HG03196 (cell line): ENCODE data around the gene DMRT1.
"Not testable (repeated sequence)": the region's sequence is repeated elsewhere in the genome, so short reads cannot be mapped to it uniquely, and the experiment has no call there.

Experiments used
- ATAC-seq: cut with Tn5 transposase; IDR thresholded peaks from one replicate; pipeline ENCODE4 v1.9.1; 2021; ENCODE audit not compliant: unreplicated experiment

Gene DMRT1

GRCh38 chr9:859251-859650, 17.8 kb downstream of the DMRT1 start:
- ATAC-seq, result peak; percentile 99

DNA sequence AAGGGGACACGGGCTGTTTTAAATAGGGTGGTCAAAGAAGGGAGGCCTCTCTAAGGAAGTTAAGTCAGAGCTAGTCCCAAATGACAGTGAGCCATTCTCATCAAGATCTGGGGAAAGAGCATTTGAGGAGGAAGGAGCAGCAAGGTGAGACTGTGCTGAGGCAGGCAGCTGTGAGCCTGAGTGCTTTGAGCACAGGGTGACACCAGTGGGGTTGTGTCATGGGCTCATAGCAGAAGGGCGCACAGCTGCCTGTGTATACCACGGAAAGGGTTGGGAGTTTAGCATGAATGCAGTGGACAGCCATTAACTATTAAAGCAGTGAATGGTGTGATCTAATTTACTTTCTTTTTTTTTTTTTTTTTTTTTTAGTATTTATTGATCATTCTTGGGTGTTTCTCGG, 19.2 kb downstream of the DMRT1 start:
- no peak for ATAC-seq

DNA sequence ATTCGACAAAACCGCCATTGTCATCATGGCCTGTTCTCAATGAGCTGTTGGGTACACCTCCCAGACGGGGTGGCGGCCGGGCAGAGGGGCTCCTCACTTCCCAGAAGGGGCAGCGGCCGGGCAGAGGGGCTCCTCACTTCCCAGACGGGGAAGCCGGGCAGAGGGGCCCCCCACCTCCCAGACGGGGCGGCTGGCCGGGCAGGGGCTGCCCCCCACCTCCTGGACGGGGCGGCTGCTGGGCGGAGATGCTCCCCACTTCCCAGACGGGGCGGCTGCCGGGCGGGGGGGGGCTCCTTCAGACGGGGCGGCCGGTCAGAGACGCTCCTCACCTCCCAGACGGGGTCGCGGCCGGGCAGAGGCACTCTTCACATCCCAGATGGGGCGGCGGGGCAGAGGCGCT, 20.0 kb downstream of the DMRT1 start:
- ATAC-seq, result not testable (repeated sequence)

DNA sequence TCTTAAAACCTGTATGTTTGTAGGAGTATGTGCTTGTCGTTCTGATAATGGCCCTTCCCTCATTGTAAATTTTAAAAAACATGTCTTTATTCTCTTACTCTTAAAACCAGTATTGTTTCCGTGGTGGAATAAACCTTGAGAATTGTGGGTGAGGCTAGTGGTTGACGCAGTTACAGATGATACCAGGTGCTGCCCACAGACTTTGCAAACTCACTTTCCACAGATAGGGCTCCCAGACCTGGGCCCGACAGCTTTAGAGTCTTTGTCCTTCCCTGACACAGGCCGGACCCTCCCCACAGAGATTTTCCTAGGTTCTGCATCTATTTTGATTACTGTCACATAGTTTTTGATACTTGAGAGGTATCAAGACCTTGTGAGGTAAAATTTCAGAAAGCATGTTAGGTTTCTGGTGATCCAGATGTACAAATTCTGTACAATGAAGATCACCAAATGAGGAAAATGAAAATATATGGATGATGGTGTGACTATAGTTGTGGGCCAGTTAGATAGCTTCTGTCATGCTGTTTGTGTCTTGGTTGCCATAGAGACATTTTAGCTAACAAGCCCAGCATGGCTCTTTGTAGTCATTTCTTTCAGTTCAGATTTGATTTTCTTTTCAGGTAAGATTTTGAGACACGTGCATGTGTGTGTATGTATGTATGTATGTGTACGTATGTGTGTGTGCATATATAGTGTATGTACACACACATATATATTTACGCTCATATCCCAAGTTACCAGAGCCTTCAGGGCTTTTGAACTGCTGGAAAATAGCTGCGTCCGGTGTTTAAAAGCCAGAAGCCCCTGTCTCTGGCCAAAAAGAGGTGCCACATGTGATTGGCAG, 33.8 kb downstream of the DMRT1 start:
- ATAC-seq, result no peak

GRCh38 chr9:876425-876824, 34.9 kb downstream of the DMRT1 start:
- no peak for ATAC-seq

DNA sequence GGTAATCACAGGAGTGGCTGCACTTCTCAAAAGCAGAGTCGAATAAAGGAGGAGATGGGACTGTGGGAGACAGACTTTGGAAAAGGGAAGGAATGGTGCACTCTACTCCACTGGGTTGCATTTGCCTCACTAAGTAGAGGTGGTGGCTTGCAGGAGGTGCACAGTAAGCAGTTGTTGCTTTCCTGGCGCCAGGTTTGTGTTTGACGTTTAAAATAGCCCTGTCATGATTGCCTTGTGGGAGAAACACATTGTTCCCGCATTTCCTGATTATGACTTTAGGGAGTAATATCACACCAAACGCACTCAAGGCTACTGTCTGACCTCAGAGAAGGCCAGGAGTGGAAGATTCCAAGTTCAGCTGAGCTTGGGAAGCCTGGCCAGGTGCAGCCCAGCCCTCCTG, 36.7 kb downstream of the DMRT1 start:
- ATAC-seq, result no peak

DNA sequence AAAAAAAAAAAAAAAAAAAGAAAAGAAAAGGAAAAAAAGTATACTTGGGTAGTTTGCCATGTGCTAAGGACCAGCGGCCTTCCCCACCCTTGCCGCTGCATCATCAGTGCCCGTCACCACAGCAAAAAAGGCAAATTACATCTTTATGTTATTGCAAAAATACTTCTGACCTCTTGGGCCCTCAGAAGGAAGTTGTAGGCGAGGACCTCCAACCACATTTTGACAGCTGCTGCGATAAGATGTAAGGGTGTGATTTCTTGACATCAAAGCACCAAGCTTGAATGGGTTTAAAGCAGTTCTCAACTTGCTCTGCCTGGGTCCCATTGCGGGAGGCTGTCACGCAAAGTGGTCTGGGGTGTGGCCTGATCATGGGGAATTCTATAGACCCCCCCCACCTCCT, 39.2 kb downstream of the DMRT1 start:
- no peak for ATAC-seq

- ATAC-seq, result no peak
These were observed 41.0 kb downstream of the DMRT1 start for GRCh38 chr9:882416-882924.

DNA sequence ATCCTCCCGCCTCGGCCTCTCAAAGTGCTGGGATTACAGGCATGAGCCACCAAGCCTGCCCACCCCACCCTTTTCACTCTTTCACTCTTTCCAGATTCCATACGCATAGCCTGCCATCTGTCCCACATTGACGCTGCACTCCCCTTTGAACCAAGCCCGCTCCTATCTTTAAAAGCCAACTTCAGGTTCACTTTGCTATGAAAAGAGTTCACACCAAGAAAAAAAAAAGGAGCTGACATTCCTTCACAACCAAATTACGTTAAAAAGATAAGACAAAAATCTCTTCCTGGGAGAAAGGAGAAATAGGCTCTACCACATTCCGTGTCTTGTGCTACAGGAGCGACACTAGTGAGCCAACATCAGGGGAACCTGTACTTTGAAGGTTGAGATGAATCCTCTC, 41.5 kb downstream of the DMRT1 start:
- no peak for ATAC-seq

- ATAC-seq, result no peak
These were observed 45.4 kb downstream of the DMRT1 start for GRCh38 chr9:886886-887285.

DNA sequence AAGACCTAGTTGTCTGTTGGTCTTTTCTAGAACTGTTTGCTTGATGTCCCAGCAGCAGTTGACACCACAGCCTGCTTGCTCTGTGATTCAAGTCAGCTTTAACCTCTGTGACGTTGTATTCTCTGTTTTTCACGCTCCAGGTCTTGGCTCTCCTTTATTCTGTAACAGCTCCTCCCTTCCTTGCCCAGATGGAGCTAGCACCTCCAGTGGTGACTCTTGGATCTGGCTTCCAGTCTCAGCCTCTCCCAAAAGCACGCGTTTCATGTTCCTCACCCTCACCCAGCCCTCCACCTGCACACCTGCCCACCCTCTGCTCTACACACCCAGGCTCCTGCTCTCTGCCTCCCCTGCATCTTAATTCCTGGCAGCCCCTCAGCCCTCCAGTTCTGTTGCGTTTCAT, 50.6 kb downstream of the DMRT1 start:
- no peak for ATAC-seq

- ATAC-seq, result no peak
These were observed 51.6 kb downstream of the DMRT1 start for GRCh38 chr9:893115-893514.

DNA sequence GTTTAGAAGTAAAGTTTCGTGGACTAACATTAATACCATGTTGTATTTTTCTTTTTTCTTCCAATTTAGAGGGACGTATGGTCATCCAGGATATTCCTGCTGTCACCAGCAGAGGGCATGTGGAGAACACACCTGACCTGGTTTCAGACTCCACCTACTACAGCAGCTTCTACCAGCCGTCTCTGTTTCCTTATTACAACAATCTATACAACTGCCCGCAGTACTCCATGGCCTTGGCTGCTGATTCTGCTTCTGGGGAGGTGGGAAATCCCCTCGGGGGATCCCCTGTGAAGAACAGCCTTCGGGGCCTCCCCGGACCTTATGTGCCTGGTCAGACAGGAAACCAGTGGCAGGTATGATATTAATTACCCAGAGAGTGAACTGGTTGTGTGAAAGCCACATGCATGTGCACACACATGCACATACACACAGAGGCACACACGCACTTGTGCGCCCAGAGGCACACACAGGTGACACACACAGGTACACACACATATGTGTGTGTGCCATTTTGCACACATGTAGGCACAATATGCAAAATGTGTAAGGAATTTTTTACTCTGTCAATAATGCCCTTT, 52.4 kb downstream of the DMRT1 start:
- ATAC-seq, result peak; percentile 99

GRCh38 chr9:899440-900184, 58.1 kb downstream of the DMRT1 start:
- ATAC-seq, result no peak

DNA sequence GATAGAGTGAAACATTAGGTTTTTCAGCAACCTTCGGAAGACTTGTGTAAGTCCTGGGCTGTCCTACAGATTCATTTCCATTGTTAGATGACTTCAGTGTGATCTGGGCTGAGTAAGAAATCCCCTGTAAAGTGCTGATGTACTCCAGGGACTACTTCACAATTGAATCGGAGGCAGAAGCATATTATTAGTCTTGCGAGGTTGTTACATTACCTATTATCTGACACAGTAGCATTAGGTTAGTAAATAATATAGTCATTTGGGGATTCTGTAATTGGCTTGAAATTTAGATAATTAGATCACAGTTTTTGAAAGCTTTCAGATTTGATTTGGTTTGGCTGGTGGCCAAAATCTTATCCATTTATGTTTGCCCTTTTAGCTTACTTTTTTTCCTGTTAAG, 62.4 kb downstream of the DMRT1 start:
- ATAC-seq, result no peak

GRCh38 chr9:905906-906305, 64.4 kb downstream of the DMRT1 start:
- no peak for ATAC-seq

- ATAC-seq, result no peak
These were observed 67.2 kb downstream of the DMRT1 start for GRCh38 chr9:908536-909205.

GRCh38 chr9:911005-911404, 69.5 kb downstream of the DMRT1 start:
- ATAC-seq, result no peak

- no peak for ATAC-seq
These were observed 71.3 kb downstream of the DMRT1 start for GRCh38 chr9:912776-913175.

- not testable (repeated sequence) for ATAC-seq
These were observed 72.0 kb downstream of the DMRT1 start for GRCh38 chr9:913526-913925.

DNA sequence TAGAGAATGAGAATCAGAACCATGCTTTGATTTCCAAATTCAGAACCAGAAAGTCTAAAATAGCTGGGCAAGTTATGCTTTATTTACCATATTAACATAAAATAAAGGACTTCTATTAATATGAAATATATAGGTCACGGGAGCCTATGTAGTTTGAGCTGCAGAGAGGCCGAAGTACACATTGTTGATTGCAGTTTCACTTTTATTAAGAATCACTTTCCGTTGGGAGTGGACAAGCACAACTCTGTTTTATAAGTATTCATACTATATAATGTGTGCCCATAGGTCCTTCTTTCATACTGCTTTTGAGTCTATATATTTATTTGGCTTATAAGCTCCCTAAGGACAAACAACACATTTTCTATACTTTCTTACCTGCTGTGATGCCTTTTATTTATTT, 76.2 kb downstream of the DMRT1 start:
- ATAC-seq, result no peak
